ENCODE data around the gene TAOK1.

GRCh38 chr17:29557085-29557738 is 167.0 kb downstream of the TAOK1 start:
- TF ChIP-seq, protein P1, sequence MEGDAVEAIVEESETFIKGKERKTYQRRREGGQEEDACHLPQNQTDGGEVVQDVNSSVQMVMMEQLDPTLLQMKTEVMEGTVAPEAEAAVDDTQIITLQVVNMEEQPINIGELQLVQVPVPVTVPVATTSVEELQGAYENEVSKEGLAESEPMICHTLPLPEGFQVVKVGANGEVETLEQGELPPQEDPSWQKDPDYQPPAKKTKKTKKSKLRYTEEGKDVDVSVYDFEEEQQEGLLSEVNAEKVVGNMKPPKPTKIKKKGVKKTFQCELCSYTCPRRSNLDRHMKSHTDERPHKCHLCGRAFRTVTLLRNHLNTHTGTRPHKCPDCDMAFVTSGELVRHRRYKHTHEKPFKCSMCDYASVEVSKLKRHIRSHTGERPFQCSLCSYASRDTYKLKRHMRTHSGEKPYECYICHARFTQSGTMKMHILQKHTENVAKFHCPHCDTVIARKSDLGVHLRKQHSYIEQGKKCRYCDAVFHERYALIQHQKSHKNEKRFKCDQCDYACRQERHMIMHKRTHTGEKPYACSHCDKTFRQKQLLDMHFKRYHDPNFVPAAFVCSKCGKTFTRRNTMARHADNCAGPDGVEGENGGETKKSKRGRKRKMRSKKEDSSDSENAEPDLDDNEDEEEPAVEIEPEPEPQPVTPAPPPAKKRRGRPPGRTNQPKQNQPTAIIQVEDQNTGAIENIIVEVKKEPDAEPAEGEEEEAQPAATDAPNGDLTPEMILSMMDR (IDR thresholded peaks at IDR 0.05; ENCODE audit: low read depth, low read length, missing input control), result no peak
- TF ChIP-seq RXRA (IDR thresholded peaks at IDR 0.05), result peak; percentile 6 to 48
- no peak for TF ChIP-seq TAF1 (conservative IDR thresholded peaks at IDR 0.05)
- no peak for TF ChIP-seq SP1 (IDR thresholded peaks at IDR 0.05)

All from liver (tissue), 3 donors.